MCF 10A (cell line): Measurements from ENCODE around the gene DEXI. TPM values are rescaled to one million over a fixed set of nuclear protein-coding genes. Genes with fewer than 3 reads are reported as not detected.

ENCODE experiments used
- BruUV-seq: library from RNA; stranded (reverse); fragments of 400-500 nt; replicated peaks from 2 replicates; lab custom pipeline; 2021; lab: Mats Ljungman, UMichigan
- CTCF ChIA-PET: fragments of 300-600 bp; sonication (Branson Sonifier 250); formaldehyde crosslinking; extraction: SDS; loops from one replicate; lab custom pipeline; 2021; ENCODE audit warnings: antibody characterized with exemption, inconsistent platforms; lab: Yijun Ruan, JAX
- POLR2A ChIA-PET: fragments of 300-600, 350-650 bp; sonication (Branson Sonifier 250); formaldehyde crosslinking; extraction: SDS; loops from one replicate; lab custom pipeline; 2020; ENCODE audit warnings: antibody characterized with exemption, inconsistent platforms; lab: Yijun Ruan, JAX
- DNase-seq: peaks from one replicate; pipeline ENCODE4 v3.0.0-alpha.2; 2018; ENCODE audit not compliant: unreplicated experiment
- H3K27ac Mint-ChIP-seq: one replicate; pipeline ENCODE4 v1.8.0; 2022; ENCODE audit warnings: mild to moderate bottlenecking, low read depth, mixed read lengths; ENCODE audit not compliant: unreplicated experiment
- H3K27me3 Mint-ChIP-seq: one replicate; pipeline ENCODE4 v1.8.0; 2022; ENCODE audit warnings: mixed read lengths; ENCODE audit not compliant: insufficient read depth, unreplicated experiment
- H3K36me3 Mint-ChIP-seq: one replicate; pipeline ENCODE4 v1.8.0; 2022; ENCODE audit warnings: mild to moderate bottlenecking, moderate library complexity, mixed read lengths; ENCODE audit not compliant: insufficient read depth, unreplicated experiment
- H3K4me1 Mint-ChIP-seq: one replicate; pipeline ENCODE4 v1.8.0; 2022; ENCODE audit warnings: mixed read lengths; ENCODE audit not compliant: insufficient read depth, unreplicated experiment
- H3K4me3 Mint-ChIP-seq: one replicate; pipeline ENCODE4 v1.8.0; 2022; ENCODE audit warnings: mild to moderate bottlenecking, moderate library complexity, mixed read lengths; ENCODE audit not compliant: unreplicated experiment
- H3K9me3 Mint-ChIP-seq: one replicate; pipeline ENCODE4 v1.8.0; 2022; ENCODE audit warnings: mixed read lengths; ENCODE audit not compliant: unreplicated experiment
- intact Hi-C: fragments of 100-400 bp; cut with micrococcal nuclease; formaldehyde crosslinking; loops from 2 replicates; pipeline ENCODE4 v1.14.1; 2022
- total RNA-seq: library from RNA; stranded (reverse); gene quantifications from 2 replicates; pipeline ENCODE4 v1.2.3, GENCODE V29; 2022
- TF ChIP-seq, protein P1 (sequence below): fragments of 200-600 bp; IDR thresholded peaks from one replicate; pipeline ENCODE4 v1.8.0; 2022; ENCODE audit warnings: antibody characterized with exemption, mild to moderate bottlenecking; ENCODE audit not compliant: unreplicated experiment

The DEXI gene
- total RNA-seq, 1 experiment from 2014 or later: 24.1 TPM

DNA sequence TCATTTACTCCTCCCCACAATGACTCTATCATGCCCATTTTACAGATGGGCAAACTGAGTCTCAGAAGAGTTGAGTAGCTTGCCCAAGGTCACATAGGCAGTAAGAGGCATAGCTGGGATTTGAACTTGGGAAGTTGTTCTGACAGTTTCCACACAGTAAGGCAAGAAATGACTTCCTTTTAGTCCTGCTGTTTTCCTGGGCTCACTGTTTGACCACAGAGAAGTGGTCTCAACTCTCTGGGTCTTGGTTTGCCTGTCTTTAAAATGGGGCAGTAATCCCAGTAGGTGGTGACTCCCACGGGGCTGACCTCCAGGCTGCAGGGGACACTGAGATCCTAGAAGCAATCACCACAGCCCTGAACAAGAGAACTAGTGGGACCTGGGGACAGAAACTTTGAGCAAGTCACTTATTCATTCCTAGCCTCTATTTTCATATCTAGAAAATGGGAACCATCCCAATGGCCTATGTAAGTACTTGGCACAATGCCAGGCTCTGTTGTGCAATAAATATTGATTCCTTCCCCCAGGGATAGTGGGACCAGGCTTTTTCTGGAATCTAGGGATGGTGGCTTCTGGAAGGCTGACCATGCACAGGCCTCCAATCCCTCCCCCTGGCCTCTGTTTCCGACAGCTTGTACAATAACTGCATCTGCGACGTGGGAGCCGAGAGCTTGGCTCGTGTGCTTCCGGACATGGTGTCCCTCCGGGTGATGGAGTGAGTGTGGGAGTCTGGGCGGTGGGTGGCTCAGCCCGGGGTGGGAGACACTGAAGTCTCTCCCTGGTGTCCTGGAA lies 20.5 kb downstream of the DEXI start:
- CTCF ChIA-PET: interaction anchor here (0.5 to 2.1 kb wide), 10 partner anchors 9 to 423 kb away, joined by 3 to 7 read pairs (median 4); partner anchors contain the start of genes NUBP1 and RMI2
- intact Hi-C loops: no loop called here
- H3K27ac Mint-ChIP-seq: no peak overlapping the region
- no TSS peak for BruUV-seq
- TF ChIP-seq, protein P1, sequence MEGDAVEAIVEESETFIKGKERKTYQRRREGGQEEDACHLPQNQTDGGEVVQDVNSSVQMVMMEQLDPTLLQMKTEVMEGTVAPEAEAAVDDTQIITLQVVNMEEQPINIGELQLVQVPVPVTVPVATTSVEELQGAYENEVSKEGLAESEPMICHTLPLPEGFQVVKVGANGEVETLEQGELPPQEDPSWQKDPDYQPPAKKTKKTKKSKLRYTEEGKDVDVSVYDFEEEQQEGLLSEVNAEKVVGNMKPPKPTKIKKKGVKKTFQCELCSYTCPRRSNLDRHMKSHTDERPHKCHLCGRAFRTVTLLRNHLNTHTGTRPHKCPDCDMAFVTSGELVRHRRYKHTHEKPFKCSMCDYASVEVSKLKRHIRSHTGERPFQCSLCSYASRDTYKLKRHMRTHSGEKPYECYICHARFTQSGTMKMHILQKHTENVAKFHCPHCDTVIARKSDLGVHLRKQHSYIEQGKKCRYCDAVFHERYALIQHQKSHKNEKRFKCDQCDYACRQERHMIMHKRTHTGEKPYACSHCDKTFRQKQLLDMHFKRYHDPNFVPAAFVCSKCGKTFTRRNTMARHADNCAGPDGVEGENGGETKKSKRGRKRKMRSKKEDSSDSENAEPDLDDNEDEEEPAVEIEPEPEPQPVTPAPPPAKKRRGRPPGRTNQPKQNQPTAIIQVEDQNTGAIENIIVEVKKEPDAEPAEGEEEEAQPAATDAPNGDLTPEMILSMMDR: no peak
- DNase-seq: peak; percentile 30
- H3K27me3 Mint-ChIP-seq: no peaks in the 10 kb centered on the region
- H3K36me3 Mint-ChIP-seq: no peaks in the 10 kb centered on the region
- H3K4me1 Mint-ChIP-seq: no peaks in the 10 kb centered on the region
- no peak overlapping the region for H3K4me3 Mint-ChIP-seq
- no peaks in the 10 kb centered on the region for H3K9me3 Mint-ChIP-seq
- POLR2A ChIA-PET: interaction anchor here (0.9 kb wide), 1 partner anchor 43 kb away, joined by 3 read pairs; no protein-coding TSS in a partner anchor

DNA sequence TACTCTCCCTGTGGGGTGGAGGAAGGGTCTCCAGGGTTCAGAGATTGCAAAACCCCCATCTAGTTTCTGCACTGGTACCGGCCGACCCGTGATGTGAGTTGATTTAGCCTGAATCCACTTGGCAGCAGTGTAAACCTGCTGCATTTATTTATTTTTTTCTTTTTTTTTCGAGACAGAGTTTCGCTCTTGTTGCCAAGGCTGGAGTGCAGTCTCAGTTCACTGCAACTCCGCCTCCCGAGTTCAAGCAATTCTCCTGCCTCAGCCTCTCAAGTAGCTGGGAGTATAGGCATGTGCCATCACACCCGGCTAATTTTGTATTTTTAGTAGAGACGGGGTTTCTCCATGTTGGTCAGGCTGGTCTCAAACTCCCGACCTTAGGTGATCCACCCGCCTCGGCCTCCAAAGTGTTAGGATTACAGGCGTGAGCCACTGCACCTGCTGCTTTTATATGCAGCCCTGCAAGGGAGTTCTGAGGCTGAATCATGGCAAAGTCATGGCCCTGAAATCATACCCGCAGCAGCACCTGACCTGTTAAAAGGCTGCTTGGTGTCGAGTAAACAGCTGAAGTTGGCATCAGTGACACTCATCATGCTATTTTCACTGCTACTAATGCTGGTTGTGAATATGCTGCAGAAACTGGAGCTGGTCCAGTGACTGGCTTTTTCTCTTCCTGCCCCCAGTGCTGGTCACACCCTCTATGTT lies 21.4 kb downstream of the DEXI start:
- POLR2A ChIA-PET: interaction anchor here (0.9 kb wide), 1 partner anchor 42 kb away, joined by 3 read pairs; no protein-coding TSS in a partner anchor
- H3K4me3 Mint-ChIP-seq: no peak overlapping the region
- intact Hi-C loops: no loop called here
- TF ChIP-seq, protein P1: no peak
- H3K9me3 Mint-ChIP-seq: no peaks in the 10 kb centered on the region
- no peak for DNase-seq
- CTCF ChIA-PET: interaction anchor here (0.5 to 1.1 kb wide), 4 partner anchors 12 to 185 kb away, joined by 3 to 4 read pairs (median 3); partner anchors contain the start of gene NUBP1
- BruUV-seq: no TSS peak
- H3K36me3 Mint-ChIP-seq: no peaks in the 10 kb centered on the region
- H3K27me3 Mint-ChIP-seq: no peaks in the 10 kb centered on the region
- H3K4me1 Mint-ChIP-seq: no peaks in the 10 kb centered on the region
- no peak overlapping the region for H3K27ac Mint-ChIP-seq

DNA sequence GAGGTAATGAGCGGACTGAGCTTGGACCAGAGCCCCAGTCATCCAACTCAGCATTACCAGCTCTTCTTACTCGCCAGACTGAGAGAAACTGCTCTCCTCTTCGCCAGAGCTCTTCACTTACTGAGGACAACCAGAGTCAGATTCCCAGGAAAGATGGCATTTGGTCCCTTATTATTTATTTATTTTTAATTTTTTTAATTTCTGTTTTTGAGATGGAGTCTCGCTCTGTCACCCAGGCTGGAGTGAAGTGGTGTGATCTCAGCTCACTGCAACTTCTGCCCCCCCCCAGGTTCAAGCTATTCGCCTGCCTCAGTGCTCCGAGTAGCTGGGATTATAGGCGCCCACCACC lies 23.3 kb downstream of the DEXI start:
- intact Hi-C loops: loop anchor here (2.0 to 5.0 kb wide), 2 partner anchors 162 to 174 kb away; no protein-coding TSS in a partner anchor
- H3K27me3 Mint-ChIP-seq: no peaks in the 10 kb centered on the region
- CTCF ChIA-PET: interaction anchor here (0.6 to 4.5 kb wide), 59 partner anchors 9 to 1999 kb away, joined by 3 to 56 read pairs (median 4); partner anchors contain the start of genes CIITA, EMP2, NUBP1 and TEKT5
- no peak overlapping the region for H3K4me3 Mint-ChIP-seq
- no peak for DNase-seq
- no peaks in the 10 kb centered on the region for H3K4me1 Mint-ChIP-seq
- POLR2A ChIA-PET: interaction anchor here (0.5 to 2.7 kb wide), 6 partner anchors 10 to 604 kb away, joined by 3 to 8 read pairs (median 3); no protein-coding TSS in a partner anchor
- TF ChIP-seq, protein P1: no peak
- no peak overlapping the region for H3K27ac Mint-ChIP-seq
- no peaks in the 10 kb centered on the region for H3K36me3 Mint-ChIP-seq
- no TSS peak for BruUV-seq
- H3K9me3 Mint-ChIP-seq: no peaks in the 10 kb centered on the region
